Suppressor macrophage treated with lipopolysaccharide for 1 hour (primary cell): ENCODE results near the gene RACGAP1.

ENCODE experiments used
- DNase-seq, 3 donors: peaks; one replicate each; pipeline ENCODE4 v3.0.0-alpha.2; 2020 to 2022

The RACGAP1 gene

GRCh38 chr12:49939307-49939706 lies 86.0 kb downstream of the RACGAP1 start:
- DNase-seq: no peak
